22Rv1 (cell line): Measurements from ENCODE around the gene ECT2L.

Experiments
- H3K27ac ChIP-seq: fragments of 450-650 bp; 2 replicates; pipeline ENCODE4 v1.5.1; 2017
- ZFX ChIP-seq: fragments of 450-650 bp; IDR thresholded peaks from 2 replicates; pipeline ENCODE4 v1.6.1; 2017; ENCODE audit warnings: antibody characterized with exemption, borderline replicate concordance
- TF ChIP-seq, protein P1 (sequence below): fragments of 450-650 bp; IDR thresholded peaks from 2 replicates; pipeline ENCODE4 v1.5.1; 2017; ENCODE audit warnings: mild to moderate bottlenecking

Gene ECT2L

DNA sequence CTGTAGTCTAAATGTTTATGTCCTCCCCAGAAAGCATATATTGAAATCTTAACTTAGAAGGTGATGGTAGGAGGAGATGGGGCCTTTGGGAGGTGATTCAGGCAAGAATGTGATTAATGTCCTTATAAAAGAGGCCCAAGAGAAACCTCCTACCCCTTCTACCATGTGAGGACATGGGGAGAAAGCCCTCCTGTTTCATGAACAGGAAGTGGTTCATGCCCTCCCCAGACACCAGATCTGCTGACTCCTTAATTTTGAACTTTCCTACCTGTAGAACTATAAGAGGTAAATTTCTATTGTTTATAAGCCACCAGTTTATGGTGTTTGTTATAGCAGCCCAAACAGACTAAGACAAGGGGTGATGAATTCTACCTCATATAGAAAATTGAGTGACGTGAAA lies 8.7 kb upstream of the ECT2L start:
- no peak overlapping the region for H3K27ac ChIP-seq
- no peak for TF ChIP-seq ZFX
- TF ChIP-seq, protein P1, sequence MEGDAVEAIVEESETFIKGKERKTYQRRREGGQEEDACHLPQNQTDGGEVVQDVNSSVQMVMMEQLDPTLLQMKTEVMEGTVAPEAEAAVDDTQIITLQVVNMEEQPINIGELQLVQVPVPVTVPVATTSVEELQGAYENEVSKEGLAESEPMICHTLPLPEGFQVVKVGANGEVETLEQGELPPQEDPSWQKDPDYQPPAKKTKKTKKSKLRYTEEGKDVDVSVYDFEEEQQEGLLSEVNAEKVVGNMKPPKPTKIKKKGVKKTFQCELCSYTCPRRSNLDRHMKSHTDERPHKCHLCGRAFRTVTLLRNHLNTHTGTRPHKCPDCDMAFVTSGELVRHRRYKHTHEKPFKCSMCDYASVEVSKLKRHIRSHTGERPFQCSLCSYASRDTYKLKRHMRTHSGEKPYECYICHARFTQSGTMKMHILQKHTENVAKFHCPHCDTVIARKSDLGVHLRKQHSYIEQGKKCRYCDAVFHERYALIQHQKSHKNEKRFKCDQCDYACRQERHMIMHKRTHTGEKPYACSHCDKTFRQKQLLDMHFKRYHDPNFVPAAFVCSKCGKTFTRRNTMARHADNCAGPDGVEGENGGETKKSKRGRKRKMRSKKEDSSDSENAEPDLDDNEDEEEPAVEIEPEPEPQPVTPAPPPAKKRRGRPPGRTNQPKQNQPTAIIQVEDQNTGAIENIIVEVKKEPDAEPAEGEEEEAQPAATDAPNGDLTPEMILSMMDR = no peak

GRCh38 chr6:138796771-138797170 lies 884 bp downstream of the ECT2L start:
- no peak overlapping the region for H3K27ac ChIP-seq
- TF ChIP-seq, protein P1 = no peak
- TF ChIP-seq ZFX = no peak

DNA sequence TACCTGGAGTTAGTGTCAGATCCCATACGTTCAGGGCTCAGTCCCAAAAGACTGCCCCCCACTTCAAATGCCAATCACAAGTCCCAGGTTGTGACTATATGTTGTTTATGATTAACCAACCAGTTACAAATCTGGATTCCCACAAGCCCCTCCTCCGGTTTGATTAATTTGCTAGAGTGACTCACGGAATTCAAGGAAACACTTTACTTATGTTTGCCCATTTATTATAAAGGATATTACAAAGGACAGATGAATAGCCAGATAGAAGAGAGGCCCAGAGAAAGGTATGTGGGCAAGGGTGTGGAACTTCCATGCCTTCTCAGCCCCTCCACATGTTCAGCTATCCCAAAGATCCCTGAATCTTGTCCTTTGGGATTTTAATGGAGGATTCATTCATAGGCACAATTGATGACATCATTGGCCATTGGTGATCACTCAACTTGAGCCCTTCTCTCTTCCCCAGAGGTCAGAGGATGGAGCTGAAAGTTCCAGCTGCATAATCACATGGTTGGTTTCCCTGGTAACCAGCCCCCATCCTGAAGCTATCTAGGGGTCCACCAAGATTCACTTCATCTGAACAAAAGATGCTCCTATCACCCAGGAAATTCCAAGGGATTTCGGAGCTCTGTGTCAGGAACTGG lies 2.0 kb downstream of the ECT2L start:
- TF ChIP-seq, protein P1 = no peak
- no peak for TF ChIP-seq ZFX
- H3K27ac ChIP-seq = no peak overlapping the region

GRCh38 chr6:138800377-138801150 lies 4.7 kb downstream of the ECT2L start:
- no peak for TF ChIP-seq ZFX
- TF ChIP-seq, protein P1 = peak; percentile 8; the same call in 1 of the 2 replicates
- no peak overlapping the region for H3K27ac ChIP-seq

GRCh38 chr6:138803331-138803730 lies 7.4 kb downstream of the ECT2L start:
- TF ChIP-seq, protein P1 = no peak
- TF ChIP-seq ZFX = no peak
- no peak overlapping the region for H3K27ac ChIP-seq

DNA sequence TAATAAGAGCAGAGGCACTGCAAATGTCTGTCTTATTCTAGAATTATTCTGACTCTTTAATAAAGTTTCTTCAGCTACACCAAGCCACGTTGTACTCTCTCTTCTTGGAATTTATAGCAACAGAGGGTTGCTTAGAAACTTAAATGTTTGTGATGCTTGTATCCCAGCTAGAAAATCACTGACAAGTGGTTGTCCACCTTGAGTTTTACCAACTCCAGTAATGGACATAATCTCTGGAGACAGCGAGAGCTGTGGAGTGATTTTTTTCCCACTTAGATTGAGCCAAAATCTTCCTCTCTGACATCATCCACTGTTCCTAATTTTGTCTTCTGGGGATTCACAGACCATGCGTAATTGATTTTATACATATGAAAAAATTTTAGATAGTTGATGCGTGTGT lies 8.0 kb downstream of the ECT2L start:
- H3K27ac ChIP-seq = no peak overlapping the region
- TF ChIP-seq ZFX = no peak

GRCh38 chr6:138805016-138805765 lies 9.3 kb downstream of the ECT2L start:
- no peak overlapping the region for H3K27ac ChIP-seq
- no peak for TF ChIP-seq ZFX
- TF ChIP-seq, protein P1 = no peak
